GM23248 (cell line): Measurements from ENCODE around the gene DLX2. TPM values are rescaled to one million over a fixed set of nuclear protein-coding genes. Genes with fewer than 3 reads are reported as not detected.

Source experiments
- DNase-seq: peaks from one replicate; pipeline ENCODE4 v3.0.0-alpha.2; 2015
- H2AFZ ChIP-seq: fragments of 200-600 bp; sonication (generic); 2 replicates; pipeline ENCODE4 v1.6.1; 2016; ENCODE audit warnings: antibody characterized with exemption
- H3F3A ChIP-seq: fragments of 200-600 bp; sonication (generic); 2 replicates; pipeline ENCODE4 v1.6.1; 2016; ENCODE audit warnings: mild to moderate bottlenecking, antibody characterized with exemption, mixed run types; ENCODE audit not compliant: insufficient read depth
- H3K27ac ChIP-seq: fragments of 200-600 bp; sonication (generic); 2 replicates; pipeline ENCODE4 v1.5.1; 2016; ENCODE audit warnings: mild to moderate bottlenecking
- H3K27me3 ChIP-seq: fragments of 200-600 bp; sonication (generic); replicated peaks from 2 replicates; pipeline ENCODE4 v1.6.1; 2016; ENCODE audit warnings: mild to moderate bottlenecking; ENCODE audit not compliant: insufficient read depth
- H3K36me3 ChIP-seq: fragments of 200-600 bp; sonication (generic); 2 replicates; pipeline ENCODE4 v1.6.1; 2016; ENCODE audit warnings: low read depth, mild to moderate bottlenecking
- H3K4me1 ChIP-seq: fragments of 200-600 bp; sonication (generic); 2 replicates; pipeline ENCODE4 v1.6.1; 2016; ENCODE audit warnings: mild to moderate bottlenecking; ENCODE audit not compliant: insufficient read depth
- H3K4me2 ChIP-seq: fragments of 200-600 bp; sonication (generic); one replicate; pipeline ENCODE4 v1.6.1; 2016; ENCODE audit warnings: mild to moderate bottlenecking; ENCODE audit not compliant: unreplicated experiment
- H3K4me3 ChIP-seq: fragments of 200-600 bp; sonication (generic); 2 replicates; pipeline ENCODE4 v1.5.1; 2016; ENCODE audit warnings: mild to moderate bottlenecking
- H3K79me2 ChIP-seq: fragments of 200-600 bp; sonication (generic); 2 replicates; pipeline ENCODE4 v1.6.1; 2016; ENCODE audit warnings: mild to moderate bottlenecking; ENCODE audit not compliant: insufficient read depth
- H3K9ac ChIP-seq: fragments of 200-600 bp; sonication (generic); 2 replicates; pipeline ENCODE4 v1.6.1; 2016; ENCODE audit warnings: mild to moderate bottlenecking
- H3K9me2 ChIP-seq: fragments of 200-600 bp; sonication (generic); 2 replicates; pipeline ENCODE4 v1.6.1; 2016; ENCODE audit warnings: mixed run types, mild to moderate bottlenecking, moderate library complexity; ENCODE audit not compliant: insufficient read depth
- H3K9me3 ChIP-seq: fragments of 200-600 bp; sonication (generic); one replicate; pipeline ENCODE4 v1.6.1; 2017; ENCODE audit warnings: low read depth
- H4K20me1 ChIP-seq: fragments of 200-600 bp; sonication (generic); 2 replicates; pipeline ENCODE4 v1.6.0; 2016; ENCODE audit not compliant: insufficient read depth
- EZH2 ChIP-seq: fragments of 200-600 bp; sonication (generic); IDR thresholded peaks from 2 replicates; pipeline ENCODE4 v1.6.1; 2018; ENCODE audit warnings: antibody characterized with exemption, mild to moderate bottlenecking; ENCODE audit not compliant: insufficient read depth, poor library complexity, severe bottlenecking
- EZH2phosphoT487 ChIP-seq: fragments of 200-600 bp; sonication (generic); IDR thresholded peaks from 2 replicates; pipeline ENCODE4 v1.6.1; 2018; ENCODE audit warnings: antibody characterized with exemption, moderate library complexity, mild to moderate bottlenecking, low read depth; ENCODE audit not compliant: insufficient read depth
- WGBS, 2 experiments: methylation state at CpG; one replicate each; pipeline ENCODE4 v1.1.6; 2015 to 2017; ENCODE audit warnings: low lambda C conversion rate in 2 of 2, low coverage in 1 of 2; ENCODE audit errors: missing lambda C conversion rate in 2 of 2; 5-methylcytosine and 5-hydroxymethylcytosine counted together
- in situ Hi-C: fragments of 300-500 bp; cut with MboI; formaldehyde crosslinking; loops from 2 replicates; pipeline ENCODE4 v1.15.0; 2020
- polyA plus RNA-seq: library from polyadenylated mRNA; unstranded; fragments of >200 nt; fragmentation: Nextera tagmentation; extraction: Ambion mirVana; gene quantifications from 2 replicates; pipeline ENCODE4 v1.2.1, GENCODE V29; 2016
- total RNA-seq: library from RNA; depleted of rRNA; stranded (reverse); fragments of >200 nt; shearing (Covaris generic); gene quantifications from 2 replicates; pipeline ENCODE4 v1.2.3, GENCODE V29; 2014

Gene DLX2
- total and polyA plus RNA-seq, 2 experiments from 2014 or later, result 2.8 to 6.0 TPM

- 8 to 9% methylated on average over 44 of the region's 44 CpGs for WGBS, 2 experiments
- Histone ChIP-seq H3K4me2 (peak overlapping the region; percentile 78), H3K4me3 (peak overlapping the region; percentile 73), H3K4me1 (no peaks in the 10 kb centered on the region), H3K27me3 (no peaks in the 10 kb centered on the region), H3K9ac (peak overlapping the region; percentile 62), H3K27ac (no peak overlapping the region), H3K79me2 (peaks cover 3% of the 10 kb centered on the region), H3F3A (peaks cover 8% of the 10 kb centered on the region), H3K36me3 (no peaks in the 10 kb centered on the region), H3K9me3 (no peaks in the 10 kb centered on the region), H3K9me2 (no peaks in the 10 kb centered on the region), H4K20me1 (no peaks in the 10 kb centered on the region), H2AFZ (peak overlapping the region; percentile 93)
- TF ChIP-seq EZH2 (no peak), EZH2phosphoT487 (no peak)
- in situ Hi-C loops, result loop anchor here (10.0 kb wide), 1 partner anchor 292 kb away; no protein-coding TSS in a partner anchor
- peak; percentile 79 for DNase-seq
Measured at GRCh38 chr2:172106108-172106961, 3.6 kb upstream of the DLX2 start.

- Histone ChIP-seq H3K9ac (peak overlapping the region; percentile 62), H3K4me1 (no peaks in the 10 kb centered on the region), H3K4me3 (peak overlapping the region; percentile 73), H3K27me3 (no peaks in the 10 kb centered on the region), H2AFZ (peak overlapping the region; percentile 93), H3K9me2 (no peaks in the 10 kb centered on the region), H3K9me3 (no peaks in the 10 kb centered on the region), H3K4me2 (peak overlapping the region; percentile 78), H3F3A (peaks cover 8% of the 10 kb centered on the region), H3K36me3 (no peaks in the 10 kb centered on the region), H4K20me1 (no peaks in the 10 kb centered on the region), H3K27ac (no peak overlapping the region), H3K79me2 (peaks cover 11% of the 10 kb centered on the region)
- TF ChIP-seq EZH2phosphoT487 (no peak), EZH2 (no peak)
- in situ Hi-C loops, result loop anchor here (10.0 kb wide), 1 partner anchor 291 kb away; no protein-coding TSS in a partner anchor
- no peak for DNase-seq
- 24 to 26% methylated on average over 23 of the region's 23 CpGs for WGBS, 2 experiments
Measured at GRCh38 chr2:172105471-172106107, 2.9 kb upstream of the DLX2 start.

GRCh38 chr2:172103471-172104272 is 972 bp upstream of the DLX2 start:
- peak overlapping the region; percentile 98 for H3K27ac ChIP-seq
- no peaks in the 10 kb centered on the region for H3K36me3 ChIP-seq
- no peaks in the 10 kb centered on the region for H3K27me3 ChIP-seq
- H3K4me3 ChIP-seq, result peak overlapping the region; percentile 83
- peak overlapping the region; percentile 70 for H2AFZ ChIP-seq
- H3K4me2 ChIP-seq, result peak overlapping the region; percentile 99
- peaks cover 24% of the 10 kb centered on the region for H3K79me2 ChIP-seq
- peaks cover 13% of the 10 kb centered on the region for H3F3A ChIP-seq
- peaks cover 10% of the 10 kb centered on the region for H3K4me1 ChIP-seq
- TF ChIP-seq EZH2, result no peak
- TF ChIP-seq EZH2phosphoT487, result no peak
- 7 to 8% methylated on average over 25 of the region's 25 CpGs for WGBS, 2 experiments
- DNase-seq, result peak; percentile 91
- in situ Hi-C loops, result loop anchor here (10.0 kb wide), 1 partner anchor 289 kb away; no protein-coding TSS in a partner anchor
- H4K20me1 ChIP-seq, result no peaks in the 10 kb centered on the region
- peak overlapping the region; percentile 98 for H3K9ac ChIP-seq
- no peaks in the 10 kb centered on the region for H3K9me3 ChIP-seq
- H3K9me2 ChIP-seq, result no peaks in the 10 kb centered on the region

GRCh38 chr2:172101821-172102390 is 794 bp downstream of the DLX2 start:
- no peaks in the 10 kb centered on the region for H3K36me3 ChIP-seq
- H2AFZ ChIP-seq, result peak overlapping the region; percentile 70
- no peaks in the 10 kb centered on the region for H3K27me3 ChIP-seq
- H3K4me3 ChIP-seq, result peak overlapping the region; percentile 83
- H3K4me2 ChIP-seq, result peak overlapping the region; percentile 99
- DNase-seq, result peak; percentile 74
- peaks cover 26% of the 10 kb centered on the region for H3K4me1 ChIP-seq
- in situ Hi-C loops, result loop anchor here (10.0 kb wide), 1 partner anchor 287 kb away; no protein-coding TSS in a partner anchor
- no peaks in the 10 kb centered on the region for H3K9me2 ChIP-seq
- no peaks in the 10 kb centered on the region for H3K9me3 ChIP-seq
- TF ChIP-seq EZH2phosphoT487 (no peak), EZH2 (no peak)
- peaks cover 28% of the 10 kb centered on the region for H3F3A ChIP-seq
- 2 to 3% methylated on average over 27 to 36 of the region's 36 CpGs for WGBS, 2 experiments
- H3K9ac ChIP-seq, result peak overlapping the region; percentile 98
- H4K20me1 ChIP-seq, result no peaks in the 10 kb centered on the region
- H3K79me2 ChIP-seq, result peaks cover 24% of the 10 kb centered on the region
- peak overlapping the region; percentile 98 for H3K27ac ChIP-seq
